SKM-1 (cell line): ENCODE data around the gene EIF4A2.
"Not testable (repeated sequence)": the region's sequence is repeated elsewhere in the genome, so short reads cannot be mapped to it uniquely, and the experiment has no call there.

Source experiments
- DNase-seq: peaks from one replicate; lab custom pipeline; 2025; ENCODE audit not compliant: unreplicated experiment; lab: John Stamatoyannopoulos, UW

The EIF4A2 gene

DNA sequence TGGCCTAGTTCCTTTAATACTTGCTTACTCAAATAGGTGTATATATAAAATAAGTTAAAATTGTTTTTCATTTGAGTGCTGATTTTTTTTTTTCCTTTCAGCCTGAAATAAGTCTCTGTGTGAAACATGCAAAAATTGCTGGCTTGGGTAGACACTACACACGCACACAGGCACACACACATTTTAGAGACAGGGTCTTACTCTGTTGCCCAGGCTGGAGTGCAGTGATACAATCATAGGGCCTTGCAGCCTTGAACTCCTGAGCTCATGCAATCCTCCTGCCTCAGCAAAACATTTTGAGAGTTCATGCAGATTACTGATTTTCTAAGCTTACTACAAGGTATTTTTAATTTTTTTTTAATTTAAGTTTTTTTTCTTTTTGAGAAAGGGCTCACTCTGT is 35.6 kb downstream of the EIF4A2 start:
- no peak for DNase-seq

DNA sequence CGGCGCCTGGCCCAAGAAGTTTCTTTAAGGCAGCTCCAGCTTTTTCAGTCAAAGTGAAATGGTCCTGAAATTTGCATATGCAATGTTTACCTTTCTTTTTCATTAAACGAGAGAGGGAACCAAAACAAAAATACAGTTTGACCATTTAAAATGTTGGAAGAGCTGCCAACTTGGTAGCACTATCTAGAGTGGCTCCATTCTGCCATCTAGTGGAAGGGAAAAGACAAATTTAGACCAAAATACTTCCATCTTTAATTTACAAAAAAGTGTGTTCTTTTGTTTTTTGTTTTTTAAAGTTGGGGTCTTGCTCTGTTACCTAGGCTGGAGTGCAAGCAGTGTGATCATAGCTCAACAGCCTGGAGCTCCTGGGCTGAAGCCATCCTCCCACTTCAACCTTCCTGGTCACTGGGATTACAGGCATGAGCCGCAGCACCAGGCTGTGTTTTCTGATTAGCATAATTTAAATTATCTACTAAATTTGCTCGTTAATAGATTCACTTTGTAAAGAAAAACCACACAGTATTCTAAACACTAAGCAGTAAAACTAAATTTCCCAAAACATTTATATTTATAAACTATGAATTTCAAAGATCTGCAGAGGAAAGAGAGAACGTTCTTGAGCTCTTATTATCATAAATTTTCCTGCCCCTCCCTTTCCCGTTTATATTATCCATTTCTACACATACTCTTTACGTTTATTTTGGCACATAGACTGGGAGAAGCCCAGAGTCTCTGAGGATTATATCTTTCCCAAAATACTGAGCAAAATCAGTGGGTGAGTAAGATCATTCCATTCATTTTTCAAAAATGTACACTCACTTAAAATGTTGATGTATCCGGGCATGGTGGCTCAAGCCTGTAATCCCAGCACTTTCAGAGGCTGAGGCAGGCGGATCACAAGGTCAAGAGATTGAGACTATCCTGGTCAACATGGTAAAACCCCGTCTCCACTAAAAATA is 38.3 kb downstream of the EIF4A2 start:
- DNase-seq: peak; percentile 54

DNA sequence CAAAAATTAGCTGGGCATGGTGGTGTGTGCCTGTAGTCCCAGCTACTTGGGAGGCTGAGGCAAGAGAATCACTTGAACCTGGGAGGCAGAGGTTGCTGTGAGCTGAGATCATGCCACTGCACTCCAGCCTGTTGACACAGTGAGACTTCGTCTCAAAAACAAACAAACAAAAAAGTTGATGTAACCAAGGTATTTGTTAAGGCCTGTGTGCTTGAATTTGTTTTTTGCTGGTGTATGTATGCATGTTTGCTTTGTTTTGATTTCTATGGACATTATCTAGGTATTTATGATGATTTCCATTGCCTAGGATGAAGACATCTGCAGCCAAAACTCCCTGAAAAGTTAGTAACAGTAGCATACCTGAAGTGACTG is 39.0 kb downstream of the EIF4A2 start:
- not testable (repeated sequence) for DNase-seq

DNA sequence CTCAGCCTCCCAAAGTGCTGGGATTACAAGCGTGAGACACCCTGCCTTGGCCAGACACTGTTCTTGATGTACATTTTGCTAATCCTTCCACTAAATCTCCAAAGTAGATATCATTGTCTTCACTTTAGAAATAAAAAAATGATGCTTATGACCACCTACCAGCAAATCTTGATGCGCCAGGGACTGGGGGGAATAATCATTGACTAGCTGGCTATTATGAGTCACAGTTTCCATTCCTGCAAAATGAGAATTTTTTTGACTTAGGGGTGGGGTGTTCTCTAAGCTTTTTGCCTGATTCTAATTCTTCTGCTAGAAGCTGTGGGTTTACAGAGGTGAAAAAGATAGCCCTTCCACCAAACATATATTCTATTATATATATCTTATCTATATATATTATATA is 40.0 kb downstream of the EIF4A2 start:
- no peak for DNase-seq

DNA sequence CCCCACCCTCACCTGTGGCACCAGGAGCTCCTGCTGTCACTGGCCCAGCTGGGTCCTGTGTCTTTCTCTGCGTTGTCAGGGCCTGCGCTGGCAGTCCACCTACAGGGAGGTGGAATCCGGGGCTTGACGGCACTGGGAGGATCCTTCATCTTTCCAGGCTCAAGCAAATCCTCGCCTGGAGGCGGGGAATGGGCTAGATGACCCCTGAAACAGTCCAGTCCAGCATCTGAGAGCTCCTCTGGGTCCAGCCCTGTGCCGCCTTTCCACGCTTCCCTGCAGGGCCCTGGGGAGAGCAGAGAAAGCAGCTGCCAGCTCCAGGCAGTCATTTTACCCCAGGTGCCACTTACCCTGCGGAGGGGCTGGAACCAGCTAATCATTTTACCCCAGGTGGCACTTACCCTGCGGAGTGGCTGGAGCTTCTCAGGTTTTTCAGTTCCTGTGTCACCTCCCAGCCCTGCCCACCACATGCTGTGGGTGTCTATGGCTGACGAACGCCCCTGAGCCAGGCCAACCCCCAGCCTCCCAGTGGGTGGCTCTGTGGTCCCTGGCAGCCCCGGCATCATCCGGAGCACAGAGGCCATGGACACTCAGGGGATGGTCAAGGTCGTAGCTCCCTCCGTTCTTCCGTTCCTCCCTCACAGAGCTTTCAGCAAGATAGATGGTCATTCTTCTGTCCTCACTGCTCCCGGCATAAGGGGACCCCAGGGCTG is 41.2 kb downstream of the EIF4A2 start:
- no peak for DNase-seq

DNA sequence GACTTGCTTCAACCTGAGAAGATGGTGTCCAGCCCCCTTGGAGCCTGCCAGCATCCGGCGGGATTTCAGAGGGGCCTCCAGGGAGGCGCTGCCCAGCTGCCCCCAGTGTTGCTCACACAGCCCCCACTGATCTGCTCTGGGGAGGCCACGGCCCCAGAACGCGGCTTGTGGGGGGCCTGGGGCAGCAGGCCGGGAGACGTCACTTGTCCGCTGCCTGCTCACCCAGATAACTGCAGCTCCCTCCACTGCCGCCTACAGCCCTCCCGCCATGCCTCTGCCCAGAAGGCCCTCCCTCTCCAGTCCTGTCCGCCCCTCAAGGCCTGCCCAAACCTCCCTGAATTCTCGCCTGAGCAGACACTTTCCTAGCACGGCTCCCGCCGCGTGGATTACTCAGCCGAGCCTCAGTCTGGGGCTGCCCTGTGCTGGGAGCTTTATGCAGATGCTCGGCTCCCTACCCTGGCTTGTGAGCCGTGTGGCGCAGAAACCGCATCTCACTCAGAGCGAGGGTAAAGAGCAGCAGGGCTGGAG is 42.0 kb downstream of the EIF4A2 start:
- no peak for DNase-seq

DNA sequence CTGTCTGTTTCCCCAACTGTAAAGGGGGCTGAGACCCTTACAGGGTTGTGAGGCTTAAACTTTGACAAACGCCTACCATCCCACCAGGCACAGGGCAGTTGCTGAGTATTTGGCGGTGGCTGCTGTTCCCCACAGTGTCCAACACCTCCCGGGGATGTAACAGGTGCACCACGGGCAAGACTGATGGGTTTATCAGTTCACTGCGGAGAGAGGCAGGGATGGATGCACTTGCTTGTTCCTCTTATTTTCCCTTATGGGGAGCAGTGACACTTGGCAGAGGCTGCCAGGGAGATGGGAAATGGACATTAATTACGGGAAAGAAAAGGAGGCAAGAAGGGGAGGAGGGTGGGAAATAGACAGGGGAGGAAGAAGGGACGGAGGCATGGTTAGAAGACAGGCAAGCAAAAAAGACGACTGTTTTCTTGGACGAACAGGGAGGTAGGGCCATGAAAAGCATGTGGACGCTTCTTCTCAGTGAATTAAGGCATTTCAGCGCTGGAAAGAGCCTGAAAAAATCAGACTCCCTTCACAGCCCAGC is 42.6 kb downstream of the EIF4A2 start:
- no peak for DNase-seq

DNA sequence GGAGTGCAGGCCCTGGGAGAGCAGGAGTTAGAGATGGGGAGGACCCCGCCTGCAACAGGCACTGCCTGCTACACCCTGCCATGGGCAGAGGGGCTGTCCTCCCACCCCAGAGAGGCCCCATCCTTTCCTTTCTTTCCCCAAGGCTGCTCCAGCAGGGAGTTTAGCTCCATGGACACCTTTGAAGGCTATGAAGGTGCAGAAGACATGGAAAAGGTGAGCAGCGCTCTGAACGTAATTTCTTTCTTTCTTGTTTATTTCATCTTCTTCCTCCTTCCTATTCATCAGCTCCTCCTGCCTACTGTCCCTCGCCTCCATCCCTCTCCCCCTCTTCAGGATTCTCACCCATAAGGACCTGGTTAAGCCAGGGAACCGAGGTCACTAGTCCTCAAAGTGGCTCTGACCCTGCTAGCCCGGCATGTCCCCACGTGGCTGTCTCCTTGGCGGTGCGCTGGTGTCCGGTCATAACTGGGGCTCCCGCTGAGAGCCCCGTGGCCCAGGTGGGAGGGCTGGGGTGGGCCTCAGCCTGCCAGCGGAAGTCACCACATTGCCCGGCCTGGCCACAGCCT is 43.1 kb downstream of the EIF4A2 start:
- DNase-seq: no peak

DNA sequence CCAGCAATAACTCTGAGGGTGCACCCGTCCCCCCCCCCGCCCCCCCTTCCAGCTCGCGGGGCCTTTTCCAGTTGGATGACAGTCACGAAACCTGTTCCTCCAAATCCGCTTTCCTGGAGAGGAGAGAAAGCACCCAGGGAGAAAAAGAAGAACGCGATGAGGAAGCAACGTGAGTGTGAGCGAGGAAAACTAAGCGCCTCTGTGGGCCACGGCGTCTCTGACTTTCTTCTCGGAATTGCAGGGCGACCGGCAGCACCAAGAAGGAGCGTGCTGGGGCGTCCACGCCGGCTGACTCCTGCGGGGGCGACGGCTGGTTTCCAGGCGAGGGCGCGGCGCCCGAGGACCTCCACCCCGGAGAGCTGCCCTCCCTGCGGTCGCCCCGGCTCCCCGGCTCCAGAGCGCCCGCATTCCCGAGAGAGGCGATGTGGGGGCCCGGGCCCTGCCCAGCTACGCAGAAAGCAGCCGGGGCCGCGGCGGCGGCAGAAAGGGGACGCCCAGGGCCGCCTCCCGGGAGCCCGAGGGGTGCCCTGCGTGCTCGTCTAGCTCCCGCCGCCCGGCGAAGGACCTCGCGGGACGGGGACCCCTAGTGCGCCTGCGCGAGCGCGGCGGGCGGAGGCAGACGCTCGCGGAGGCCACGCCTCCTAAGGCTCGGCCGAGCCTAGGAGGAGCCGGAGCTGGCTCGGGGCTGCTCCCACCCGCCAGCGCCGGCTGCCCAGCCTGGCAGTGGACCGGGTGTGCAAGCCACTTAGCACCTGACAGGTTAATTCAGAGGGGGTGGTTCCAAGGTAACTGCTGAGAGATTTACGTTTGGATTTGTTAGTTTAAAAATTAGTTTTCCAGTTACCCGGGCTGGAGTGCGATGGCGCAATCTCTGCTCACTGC is 43.8 kb downstream of the EIF4A2 start:
- DNase-seq: peak; percentile 67

DNA sequence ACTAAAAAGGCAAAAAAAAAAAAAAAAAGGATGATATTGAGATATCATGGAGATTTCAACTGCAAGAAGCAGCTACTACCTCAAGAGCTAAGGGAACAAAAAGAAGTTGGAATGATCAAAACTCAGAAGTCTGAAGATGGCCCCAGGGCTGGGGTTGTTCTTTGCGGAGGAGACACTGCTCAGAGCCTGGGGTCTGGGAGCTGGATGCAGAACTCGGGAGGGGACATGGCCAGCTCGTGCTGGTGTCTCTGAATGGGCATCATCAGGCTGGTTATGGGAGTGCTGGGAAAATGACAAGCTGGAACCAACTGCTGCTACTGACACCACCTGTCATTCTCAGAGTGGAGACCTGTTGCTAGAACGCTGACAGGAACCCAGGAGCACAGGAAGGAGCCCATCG is 45.0 kb downstream of the EIF4A2 start:
- no peak for DNase-seq

DNA sequence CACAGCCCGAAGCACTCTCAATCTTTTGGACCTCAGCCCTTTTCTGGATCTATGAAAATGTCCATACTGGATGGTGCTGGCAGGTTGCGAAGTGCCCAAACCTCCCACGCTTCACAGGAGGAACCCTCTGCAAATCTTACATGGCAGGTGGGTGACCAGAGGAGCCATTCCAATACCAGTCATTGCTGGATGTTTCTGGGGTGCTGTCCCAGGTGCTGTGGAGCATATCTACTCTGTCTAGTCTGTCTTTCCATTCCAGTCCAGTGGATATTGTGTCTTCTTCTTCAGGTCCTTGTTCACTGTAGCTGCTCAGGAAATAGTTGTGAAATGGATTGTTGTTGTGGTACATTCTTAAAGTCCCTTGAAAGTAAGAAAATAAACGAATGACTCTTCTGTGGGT is 48.4 kb downstream of the EIF4A2 start:
- DNase-seq: no peak

DNA sequence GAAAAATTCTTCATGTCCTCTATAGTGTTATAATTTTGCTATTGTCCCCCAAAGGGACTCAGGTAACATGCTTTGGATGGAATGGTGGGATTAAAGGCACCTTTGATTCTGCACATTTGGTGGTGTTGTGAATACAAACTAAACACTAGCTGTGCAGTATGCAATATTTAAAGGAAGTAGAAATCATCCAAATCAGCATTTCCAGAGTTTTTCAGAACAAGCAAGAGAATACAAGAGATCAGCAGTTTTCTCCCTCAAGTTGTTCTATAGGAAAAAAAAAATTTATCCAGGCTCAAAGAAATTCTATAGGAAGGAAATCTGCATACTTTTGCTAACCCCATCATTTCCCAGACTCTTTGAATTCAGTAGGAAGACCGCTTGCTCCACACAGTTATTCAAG is 48.9 kb downstream of the EIF4A2 start:
- DNase-seq: no peak
